HEK293 (cell line): ENCODE data around the gene LRRC8B.
A peak's percentile ranks its signal among the peaks of the same experiment; 100 is the strongest.

Source experiments
- CTCF ChIA-PET: fragments of 350-600 bp; formaldehyde crosslinking; extraction: SDS; loops from one replicate; lab custom pipeline; 2021; ENCODE audit warnings: antibody characterized with exemption; lab: Yijun Ruan, JAX
- POLR2A ChIA-PET: fragments of 300-600 bp; formaldehyde crosslinking; extraction: SDS; loops from one replicate; lab custom pipeline; 2020; ENCODE audit warnings: antibody characterized with exemption, inconsistent platforms; lab: Yijun Ruan, JAX
- H3K27ac ChIP-seq: fragments of 200-500 bp; sonication (Bioruptor generic); 2 replicates; pipeline ENCODE4 v1.5.1; 2014; ENCODE audit warnings: low read depth, low read length, control low read depth, inconsistent platforms; ENCODE audit errors: extremely low read depth
- H3K36me3 ChIP-seq, 2 experiments: fragments of 200-500 bp in 1 of 2; sonication (Bioruptor generic) in 1 of 2; 1 replicate in 1 of 2; 2 replicates in 1 of 2; pipeline ENCODE4 v1.5.1; 2014 to 2017; ENCODE audit warnings: inconsistent platforms in 2 of 2, low read length in 2 of 2; ENCODE audit not compliant: control insufficient read depth in 2 of 2, insufficient read depth in 1 of 2
- H3K4me1 ChIP-seq: fragments of 200-500 bp; sonication (Bioruptor generic); 2 replicates; pipeline ENCODE4 v1.5.1; 2014; ENCODE audit warnings: mild to moderate bottlenecking, low read length, inconsistent platforms; ENCODE audit not compliant: control insufficient read depth, insufficient read depth
- H3K4me3 ChIP-seq: 2 replicates; pipeline ENCODE4 v1.5.1; 2011; ENCODE audit warnings: low read depth, mild to moderate bottlenecking, control low read depth, low read length, moderate library complexity
- H3K9me3 ChIP-seq: fragments of 200-500 bp; sonication (Bioruptor generic); 2 replicates; pipeline ENCODE4 v1.5.1; 2014; ENCODE audit warnings: low read depth, low read length, inconsistent platforms; ENCODE audit not compliant: control insufficient read depth, insufficient read depth
- CTCF ChIP-seq: fragments of 450-650 bp; formaldehyde crosslinking; IDR thresholded peaks from 2 replicates; pipeline ENCODE4 v1.5.1; 2016; ENCODE audit warnings: missing biosample characterization, missing genetic modification characterization
- EGR2 ChIP-seq: fragments of 450-650 bp; formaldehyde crosslinking; IDR thresholded peaks from 2 replicates; pipeline ENCODE4 v1.5.1; 2016; ENCODE audit warnings: low read depth, missing biosample characterization, missing genetic modification characterization
- GLIS1 ChIP-seq: fragments of 450-650 bp; formaldehyde crosslinking; IDR thresholded peaks from 2 replicates; pipeline ENCODE4 v1.5.1; 2016; ENCODE audit warnings: missing biosample characterization, missing genetic modification characterization
- KLF9 ChIP-seq: fragments of 450-650 bp; formaldehyde crosslinking; IDR thresholded peaks from 2 replicates; pipeline ENCODE4 v1.5.1; 2016; ENCODE audit warnings: missing biosample characterization, missing genetic modification characterization, low read depth
- SETDB1 ChIP-seq: IDR thresholded peaks from one replicate; pipeline ENCODE4 v1.6.1; 2017; ENCODE audit warnings: mild to moderate bottlenecking, low read length, moderate library complexity, mixed read lengths; ENCODE audit not compliant: insufficient read length
- SP3 ChIP-seq: fragments of 450-650 bp; formaldehyde crosslinking; IDR thresholded peaks from 2 replicates; pipeline ENCODE4 v1.5.1; 2016; ENCODE audit warnings: missing biosample characterization, missing genetic modification characterization
- ZFP37 ChIP-seq: fragments of 450-650 bp; formaldehyde crosslinking; IDR thresholded peaks from 2 replicates; pipeline ENCODE4 v1.5.1; 2016; ENCODE audit warnings: missing biosample characterization, missing genetic modification characterization
- ZFP69B ChIP-seq: fragments of 450-650 bp; formaldehyde crosslinking; IDR thresholded peaks from 2 replicates; pipeline ENCODE4 v1.5.1; 2016; ENCODE audit warnings: missing biosample characterization, missing genetic modification characterization
- ZNF274 ChIP-seq, 2 experiments: fragments of 200-500 bp in 1 of 2; fragments of 450-650 bp in 1 of 2; sonication (Bioruptor generic) in 1 of 2; formaldehyde crosslinking in 1 of 2; IDR thresholded peaks; 2 replicates each; pipeline versions ENCODE4 v1.5.1 to v1.6.1; 2014 to 2016; ENCODE audit warnings: borderline replicate concordance in 1 of 2, inconsistent platforms in 1 of 2, low read length in 1 of 2, missing biosample characterization in 1 of 2, missing genetic modification characterization in 1 of 2
- ZNF280D ChIP-seq: fragments of 450-650 bp; formaldehyde crosslinking; IDR thresholded peaks from 2 replicates; pipeline ENCODE4 v1.5.1; 2016; ENCODE audit warnings: missing biosample characterization, missing genetic modification characterization
- ZNF391 ChIP-seq: fragments of 450-650 bp; formaldehyde crosslinking; IDR thresholded peaks from 2 replicates; pipeline ENCODE4 v1.5.1; 2016; ENCODE audit warnings: low read depth, missing biosample characterization, missing genetic modification characterization, borderline replicate concordance
- ZNF404 ChIP-seq: fragments of 450-650 bp; formaldehyde crosslinking; IDR thresholded peaks from 2 replicates; pipeline ENCODE4 v1.5.1; 2017; ENCODE audit warnings: missing biosample characterization, missing genetic modification characterization
- ZNF48 ChIP-seq: fragments of 450-650 bp; formaldehyde crosslinking; IDR thresholded peaks from 2 replicates; pipeline ENCODE4 v1.5.1; 2016; ENCODE audit warnings: missing biosample characterization, missing genetic modification characterization
- ZNF513 ChIP-seq: fragments of 450-650 bp; IDR thresholded peaks from 2 replicates; pipeline ENCODE4 v1.5.1; 2018; ENCODE audit warnings: missing biosample characterization, missing genetic modification characterization
- ZNF529 ChIP-seq: fragments of 450-650 bp; formaldehyde crosslinking; IDR thresholded peaks from 2 replicates; pipeline ENCODE4 v1.5.1; 2017; ENCODE audit warnings: missing genetic modification characterization, missing biosample characterization; ENCODE audit not compliant: insufficient replicate concordance
- ZNF549 ChIP-seq: fragments of 450-650 bp; IDR thresholded peaks from 2 replicates; pipeline ENCODE4 v1.5.1; 2018; ENCODE audit warnings: missing biosample characterization, missing genetic modification characterization, mild to moderate bottlenecking, inconsistent platforms, moderate library complexity
- ZNF555 ChIP-seq: fragments of 450-650 bp; formaldehyde crosslinking; conservative IDR thresholded peaks from 2 replicates; pipeline ENCODE4 v1.5.1; 2017; ENCODE audit warnings: missing biosample characterization, mild to moderate bottlenecking, missing genetic modification characterization, inconsistent platforms
- ZNF629 ChIP-seq: fragments of 450-650 bp; formaldehyde crosslinking; IDR thresholded peaks from 2 replicates; pipeline ENCODE4 v1.5.1; 2017; ENCODE audit warnings: missing biosample characterization, missing genetic modification characterization
- ZNF692 ChIP-seq: fragments of 450-650 bp; formaldehyde crosslinking; IDR thresholded peaks from 2 replicates; pipeline ENCODE4 v1.5.1; 2016; ENCODE audit warnings: missing biosample characterization, missing genetic modification characterization
- ZNF707 ChIP-seq: fragments of 450-650 bp; formaldehyde crosslinking; IDR thresholded peaks from 2 replicates; pipeline ENCODE4 v1.5.1; 2016; ENCODE audit warnings: missing biosample characterization, missing genetic modification characterization
- ZNF768 ChIP-seq: fragments of 450-650 bp; formaldehyde crosslinking; IDR thresholded peaks from 2 replicates; pipeline ENCODE4 v1.5.1; 2018; ENCODE audit warnings: missing biosample characterization, mild to moderate bottlenecking, missing genetic modification characterization

Gene LRRC8B

GRCh38 chr1:89524369-89525168 is at the start of gene LRRC8B (continued):
- TF ChIP-seq ZNF280D, result no peak
- peak; percentile 59 for TF ChIP-seq ZFP37 (tag by site-specific recombination)
- TF ChIP-seq ZNF629 (tag by site-specific recombination), result peak; percentile 69
- TF ChIP-seq CTCF, result peak; percentile 67
- TF ChIP-seq ZFP69B (tag by site-specific recombination), result peak; percentile 94
- TF ChIP-seq ZNF513 (tag by site-specific recombination), result peak; percentile 100
- peak; percentile 74 for TF ChIP-seq SP3
- TF ChIP-seq KLF9 (tag by site-specific recombination), result peak; percentile 69; the same call in 1 of the 2 replicates

GRCh38 chr1:89475269-89475668 is 49.4 kb upstream of the LRRC8B start:
- CTCF ChIA-PET, result interaction anchor here (0.6 kb wide), 1 partner anchor 288 kb away, joined by 3 read pairs; no protein-coding TSS in a partner anchor
- Histone ChIP-seq H3K9me3 (no peaks in the 10 kb centered on the region), H3K4me3 (no peak overlapping the region), H3K4me1 (no peaks in the 10 kb centered on the region), H3K36me3 (no peaks in the 10 kb centered on the region), H3K27ac (no peak overlapping the region)
- peak; percentile 79 for TF ChIP-seq SETDB1
- TF ChIP-seq ZNF529 (tag by site-specific recombination), result peak; percentile 79
- TF ChIP-seq ZNF692 (tag by site-specific recombination), result no peak
- TF ChIP-seq ZNF391 (tag by site-specific recombination), result no peak
- TF ChIP-seq ZNF48 (tag by site-specific recombination), result no peak
- POLR2A ChIA-PET, result no interaction called here

GRCh38 chr1:89476072-89476471 is 48.6 kb upstream of the LRRC8B start:
- Histone ChIP-seq H3K4me1 (no peaks in the 10 kb centered on the region), H3K9me3 (no peaks in the 10 kb centered on the region), H3K4me3 (no peak overlapping the region), H3K27ac (no peak overlapping the region), H3K36me3 (no peaks in the 10 kb centered on the region)
- CTCF ChIA-PET, result no interaction called here
- POLR2A ChIA-PET, result no interaction called here
- TF ChIP-seq ZNF555 (tag by site-specific recombination) (no peak), EGR2 (tag by site-specific recombination) (no peak), GLIS1 (no peak), ZNF274 (IDR thresholded peaks at IDR 0.05; ENCODE audit: low read length) (no peak), ZNF274 (tag by site-specific recombination; IDR thresholded peaks at IDR 0.05; ENCODE audit: borderline replicate concordance) (no peak), ZNF549 (tag by site-specific recombination) (no peak), ZNF707 (tag by site-specific recombination) (no peak), ZNF404 (tag by site-specific recombination) (no peak), ZNF768 (tag by site-specific recombination) (no peak)
